Neural cell (in vitro differentiated cells): ENCODE data around the gene PPP2CA.
"Not testable (repeated sequence)": the region's sequence is repeated elsewhere in the genome, so short reads cannot be mapped to it uniquely, and the experiment has no call there.

Experiments used
- POLR2AphosphoS5 ChIP-seq: IDR thresholded peaks from 2 replicates; pipeline ENCODE4 v1.6.1; 2012
- TAF1 ChIP-seq: IDR thresholded peaks from 2 replicates; pipeline ENCODE4 v1.6.1; 2012; ENCODE audit warnings: low read depth
- TF ChIP-seq, protein P1 (sequence below): fragments of 450-650 bp; IDR thresholded peaks from 2 replicates; pipeline ENCODE4 v1.5.1; 2014; ENCODE audit warnings: antibody characterized with exemption, mild to moderate bottlenecking, moderate library complexity; ENCODE audit not compliant: poor library complexity, severe bottlenecking

DNA sequence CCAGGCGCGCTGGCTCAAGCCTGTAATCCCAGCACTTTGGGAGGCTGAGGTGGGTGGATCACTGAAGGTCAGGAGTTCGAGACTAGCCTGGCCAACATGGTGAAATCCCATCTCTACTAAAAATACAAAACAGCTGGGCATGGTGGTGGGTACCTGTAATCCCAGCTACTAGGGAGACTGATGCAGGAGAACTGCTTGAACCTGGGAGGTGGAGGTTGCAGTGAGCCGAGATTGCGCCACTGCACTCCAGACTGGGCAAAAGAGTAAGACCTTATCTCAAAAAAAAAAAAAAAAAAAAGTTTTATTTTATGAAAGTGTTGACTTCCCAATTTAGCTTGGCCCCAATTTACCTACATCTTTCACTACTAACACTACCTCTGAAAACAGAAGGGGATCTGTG lies 4.2 kb downstream of the PPP2CA start:
- TF ChIP-seq, protein P1, sequence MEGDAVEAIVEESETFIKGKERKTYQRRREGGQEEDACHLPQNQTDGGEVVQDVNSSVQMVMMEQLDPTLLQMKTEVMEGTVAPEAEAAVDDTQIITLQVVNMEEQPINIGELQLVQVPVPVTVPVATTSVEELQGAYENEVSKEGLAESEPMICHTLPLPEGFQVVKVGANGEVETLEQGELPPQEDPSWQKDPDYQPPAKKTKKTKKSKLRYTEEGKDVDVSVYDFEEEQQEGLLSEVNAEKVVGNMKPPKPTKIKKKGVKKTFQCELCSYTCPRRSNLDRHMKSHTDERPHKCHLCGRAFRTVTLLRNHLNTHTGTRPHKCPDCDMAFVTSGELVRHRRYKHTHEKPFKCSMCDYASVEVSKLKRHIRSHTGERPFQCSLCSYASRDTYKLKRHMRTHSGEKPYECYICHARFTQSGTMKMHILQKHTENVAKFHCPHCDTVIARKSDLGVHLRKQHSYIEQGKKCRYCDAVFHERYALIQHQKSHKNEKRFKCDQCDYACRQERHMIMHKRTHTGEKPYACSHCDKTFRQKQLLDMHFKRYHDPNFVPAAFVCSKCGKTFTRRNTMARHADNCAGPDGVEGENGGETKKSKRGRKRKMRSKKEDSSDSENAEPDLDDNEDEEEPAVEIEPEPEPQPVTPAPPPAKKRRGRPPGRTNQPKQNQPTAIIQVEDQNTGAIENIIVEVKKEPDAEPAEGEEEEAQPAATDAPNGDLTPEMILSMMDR, result not testable (repeated sequence)
- not testable (repeated sequence) for TF ChIP-seq TAF1, POLR2AphosphoS5
